T-helper 9 cell (primary cell): ENCODE results near the gene ATP5F1D.
"Not testable (repeated sequence)": the region's sequence is repeated elsewhere in the genome, so short reads cannot be mapped to it uniquely, and the experiment has no call there.

Source experiments
- DNase-seq: peaks from one replicate; pipeline ENCODE4 v3.0.0-alpha.2; 2020

Gene ATP5F1D

GRCh38 chr19:1233115-1233667 is 8.4 kb upstream of the ATP5F1D start:
- DNase-seq, result no peak

GRCh38 chr19:1234051-1234954 is 7.2 kb upstream of the ATP5F1D start:
- no peak for DNase-seq

DNA sequence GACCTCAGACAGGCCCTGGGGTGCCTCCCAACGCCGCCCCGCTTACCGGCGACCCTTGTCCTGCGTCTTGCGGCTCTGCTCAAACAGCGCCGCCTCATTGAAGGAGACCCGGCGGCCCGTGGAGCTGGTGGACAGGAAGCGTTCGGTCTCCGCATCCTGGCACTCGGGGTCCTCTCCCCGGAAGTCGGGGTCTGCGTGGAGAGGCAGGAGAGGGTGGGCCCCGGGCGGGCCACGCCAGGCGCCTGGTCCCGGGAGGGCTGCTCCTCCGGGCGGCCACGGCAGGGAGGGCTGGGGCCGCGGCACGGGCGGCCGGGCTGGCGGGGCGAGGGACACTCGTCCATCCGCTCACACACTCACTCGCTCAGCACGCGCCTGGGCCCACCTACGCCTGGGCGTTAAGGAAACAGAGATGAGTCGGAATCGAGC is 6.6 kb upstream of the ATP5F1D start:
- DNase-seq, result no peak

DNA sequence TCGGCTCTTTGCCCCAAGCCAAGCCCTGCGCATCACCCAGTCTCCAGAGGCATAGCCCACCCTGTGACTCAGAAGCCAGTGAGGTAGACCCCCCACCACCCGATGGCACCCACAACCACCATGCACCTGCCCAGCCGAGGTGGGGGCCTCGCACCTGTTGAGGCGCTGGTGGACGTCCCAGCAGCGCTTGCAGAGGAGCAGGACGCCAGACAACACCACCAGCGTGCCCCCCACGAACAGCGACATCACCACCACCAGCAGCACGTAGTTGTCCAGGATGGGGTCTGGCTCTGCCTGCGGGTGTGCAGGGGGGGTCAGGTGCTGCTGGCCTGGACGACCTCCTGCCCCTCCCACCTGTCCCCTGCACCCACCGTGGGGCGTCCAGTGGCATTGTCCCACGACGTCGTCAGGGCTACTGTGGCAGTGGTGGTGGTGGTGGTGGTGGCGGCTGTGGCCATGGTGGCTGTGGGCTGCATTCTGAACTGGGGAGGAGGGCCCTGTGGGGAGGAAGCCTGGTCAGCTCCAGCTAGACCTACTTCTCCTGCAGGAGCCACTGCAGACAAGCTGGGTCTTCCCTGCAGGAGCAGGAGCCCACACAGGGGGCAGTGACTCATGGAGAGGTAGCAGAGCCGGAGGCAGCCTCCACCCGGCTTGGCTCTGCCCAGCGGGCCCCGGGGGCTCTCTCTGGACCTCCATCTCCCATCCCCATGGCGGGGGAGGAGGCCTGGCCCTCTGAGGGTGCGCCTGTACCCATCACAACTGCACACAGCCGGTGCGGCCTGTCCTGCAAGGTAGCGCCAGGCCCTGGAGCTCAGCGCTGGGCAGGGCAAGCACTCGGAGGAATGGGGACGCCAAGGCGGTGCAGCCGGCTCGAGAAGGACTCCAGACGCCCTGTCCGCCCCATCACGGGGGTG is 5.7 kb upstream of the ATP5F1D start:
- DNase-seq, result no peak

DNA sequence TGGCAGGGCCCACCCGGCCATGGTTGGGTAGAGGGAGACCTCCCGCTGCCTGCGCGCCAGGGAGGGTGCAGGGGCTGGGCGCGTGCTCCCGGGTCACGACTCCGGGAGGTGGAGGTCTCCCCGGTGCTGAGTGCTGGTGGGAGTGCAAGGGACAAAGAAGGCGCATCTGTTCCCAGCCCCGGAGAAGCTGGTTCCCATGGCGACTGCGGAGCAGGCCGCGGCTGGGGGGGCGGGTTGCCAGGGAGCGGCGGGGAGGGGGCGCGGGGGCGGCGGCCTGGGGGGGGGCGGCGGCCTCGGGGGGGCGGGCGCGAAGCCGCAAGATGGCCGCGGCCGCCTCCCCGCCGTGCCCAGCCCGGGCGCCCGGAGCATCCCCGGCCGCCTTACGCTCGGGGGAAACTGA is 5.0 kb upstream of the ATP5F1D start:
- no peak for DNase-seq

DNA sequence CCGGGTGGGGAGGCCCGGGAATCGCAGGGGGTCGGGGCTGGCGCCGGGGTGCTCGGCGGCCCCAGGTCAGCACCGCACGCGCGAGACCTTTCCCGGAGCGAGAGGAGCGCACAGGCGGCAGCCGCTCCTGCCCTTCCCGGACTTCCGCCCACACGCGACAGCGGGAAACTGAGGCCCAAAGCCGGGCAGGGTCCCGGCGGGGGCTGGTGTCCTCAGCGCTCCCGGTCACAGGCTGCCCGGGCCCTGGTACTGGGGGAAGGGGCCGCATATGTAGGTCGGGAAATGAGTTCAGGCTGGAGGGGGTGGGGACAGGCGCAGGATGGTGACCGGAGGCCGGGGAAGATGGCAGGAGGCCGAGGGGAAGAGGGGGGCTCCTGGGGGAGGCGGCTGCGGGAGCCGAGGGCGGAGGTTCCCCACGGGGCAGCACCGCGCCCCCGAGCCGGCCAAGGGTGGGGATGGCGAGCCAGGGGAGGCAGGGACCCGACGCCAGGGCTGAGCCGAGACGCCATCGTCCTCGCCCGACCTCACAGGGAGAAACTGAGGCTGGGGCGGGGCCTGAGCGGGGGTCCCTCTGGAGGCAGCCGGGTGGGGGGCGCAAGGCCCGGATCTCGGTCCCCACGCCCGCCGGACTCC is 4.4 kb upstream of the ATP5F1D start:
- no peak for DNase-seq

DNA sequence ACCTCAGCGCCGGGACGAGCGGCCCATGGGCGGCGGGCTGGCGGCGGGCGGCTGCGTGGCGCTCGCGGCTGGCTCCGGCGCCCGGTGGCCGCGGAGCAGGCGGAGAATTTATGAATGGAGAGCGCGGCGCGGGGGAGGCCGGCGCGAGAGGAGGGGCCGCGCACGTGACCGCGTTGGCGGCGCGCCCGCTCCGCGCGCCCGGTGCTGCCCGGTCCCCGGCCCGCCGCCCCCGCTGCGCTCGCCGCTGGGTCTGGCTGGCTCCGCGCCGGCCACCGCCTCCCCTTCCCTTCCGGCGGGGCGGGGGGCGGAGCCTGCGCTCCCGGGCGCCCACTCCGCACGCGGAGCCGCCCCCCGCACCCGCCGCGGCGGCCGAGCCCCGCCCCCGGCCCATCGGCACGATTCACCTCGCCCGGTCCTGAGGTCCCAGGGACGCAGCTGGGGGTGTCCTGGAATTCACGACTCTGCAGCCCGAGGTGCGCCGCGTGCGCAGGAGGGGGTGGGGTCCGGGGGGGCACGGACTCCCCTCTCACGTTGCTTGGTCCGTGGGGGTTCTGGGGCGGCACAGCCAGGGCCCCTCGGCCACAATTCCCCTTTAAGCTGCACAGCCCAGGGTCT is 3.7 kb upstream of the ATP5F1D start, which contains the start of gene CBARP:
TSS of gene CBARP (minus strand) at position 252 of the 615 bp plus-strand sequence. CDS start 1,905 bp downstream, outside the sequence.
- DNase-seq, result no peak

DNA sequence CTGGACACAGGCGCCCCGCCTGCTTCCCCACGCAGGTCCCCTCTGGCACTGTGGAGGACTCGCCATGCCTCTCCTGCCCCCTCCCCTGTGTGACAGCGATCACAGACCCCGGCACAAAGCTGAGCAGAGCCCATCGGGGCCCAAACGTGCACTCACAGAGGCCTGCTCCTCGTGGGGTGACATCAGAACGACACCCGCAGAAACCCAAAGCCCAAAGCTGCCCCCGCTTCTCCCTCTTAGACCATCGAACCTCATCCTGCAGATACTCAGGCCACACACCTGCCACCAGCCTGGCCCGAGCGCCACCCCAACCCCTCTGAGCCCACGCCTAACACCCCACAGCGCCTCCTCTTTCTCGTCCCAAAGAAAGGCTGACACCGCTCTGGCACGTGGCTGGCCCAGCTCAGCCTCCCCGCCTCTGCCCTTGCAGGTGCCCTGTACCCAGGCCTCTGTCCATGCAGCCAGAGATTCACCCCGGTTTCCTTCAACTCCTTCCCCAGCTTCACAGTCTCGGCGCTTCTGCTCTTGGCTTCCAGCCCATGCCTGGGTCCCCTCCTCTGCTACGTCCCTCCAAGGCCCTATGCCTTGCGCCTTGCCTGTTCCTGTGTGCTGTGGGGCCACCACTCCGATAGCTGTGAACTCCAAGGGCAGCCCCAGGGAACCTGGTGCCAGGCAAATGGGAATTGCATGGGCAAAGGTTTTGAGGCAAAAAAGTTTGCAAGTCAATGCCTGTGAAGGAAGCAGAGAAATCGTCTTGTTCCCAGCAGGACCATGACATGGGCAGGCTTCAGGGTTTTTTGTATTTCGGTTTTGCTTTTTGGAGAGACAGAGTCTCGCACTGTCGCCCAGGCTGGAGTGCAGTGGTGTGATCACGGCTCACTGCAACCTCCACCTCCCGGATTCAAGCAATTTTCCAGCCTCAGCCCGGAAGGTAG is 2.9 kb upstream of the ATP5F1D start:
- no peak for DNase-seq

DNA sequence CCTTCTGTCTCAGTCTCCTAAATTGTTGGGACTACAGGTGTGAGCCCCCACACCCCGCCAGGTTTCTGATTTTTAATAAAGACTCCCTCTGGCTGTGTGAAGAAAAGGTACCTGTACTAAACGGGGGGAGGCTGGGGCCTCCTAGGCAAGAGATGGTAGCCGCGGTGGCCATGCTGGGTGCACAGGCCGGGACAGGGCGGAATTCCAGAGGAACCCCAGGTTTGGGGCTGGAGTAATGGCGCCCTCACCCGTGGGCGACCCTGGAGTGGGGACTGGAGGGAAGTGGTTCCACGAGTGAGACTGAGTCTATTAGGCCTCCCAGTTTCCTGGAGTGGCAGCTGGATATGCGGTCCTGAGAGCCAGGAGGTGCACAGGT is 2.1 kb upstream of the ATP5F1D start:
- no peak for DNase-seq

DNA sequence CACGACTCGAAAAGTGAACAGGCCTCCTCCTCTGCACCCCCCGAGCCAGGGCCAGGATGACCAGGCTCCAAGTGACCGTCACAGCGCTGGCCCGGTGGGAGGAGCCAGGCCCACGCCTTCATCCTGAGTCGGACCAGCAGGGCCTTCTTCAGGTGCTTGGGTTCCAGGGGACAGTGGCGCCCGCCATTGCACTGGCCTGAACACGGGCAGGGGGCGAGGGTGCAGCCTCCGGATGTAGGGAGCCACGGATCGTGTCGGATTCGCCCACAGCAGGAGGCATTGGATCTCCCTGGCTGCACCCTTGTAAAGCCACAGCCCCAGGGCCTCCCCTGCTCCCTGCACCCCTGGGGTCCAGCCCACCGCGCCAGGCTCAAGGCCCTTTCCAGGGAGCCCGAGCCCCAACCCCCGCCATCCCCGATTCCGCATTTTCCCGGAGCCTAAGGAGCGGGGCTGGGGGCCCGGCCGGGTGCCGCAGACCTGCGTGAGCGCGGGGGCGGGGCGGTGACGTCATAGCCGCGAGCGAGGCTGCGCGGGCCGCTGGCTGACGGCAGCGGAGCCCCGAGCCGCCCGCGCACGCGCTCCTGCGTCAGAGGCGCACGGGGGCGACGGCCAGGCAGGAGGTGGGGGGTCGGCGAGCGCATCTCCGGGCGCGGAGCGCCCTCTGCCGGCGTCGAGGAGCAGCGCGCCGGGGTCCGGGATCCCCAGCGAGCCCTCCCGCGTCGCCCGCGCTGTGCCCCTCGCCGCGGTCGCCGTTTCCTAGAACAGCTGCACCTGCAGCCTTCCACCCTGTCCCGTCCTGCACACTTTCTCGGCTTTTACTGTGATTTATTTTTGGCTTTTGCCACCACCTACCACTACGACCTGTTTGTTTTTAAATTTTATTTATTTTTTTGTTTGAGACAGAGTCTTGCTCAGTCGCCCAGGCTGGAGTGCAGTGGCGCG is 1.5 kb upstream of the ATP5F1D start:
- DNase-seq, result peak; percentile 94

DNA sequence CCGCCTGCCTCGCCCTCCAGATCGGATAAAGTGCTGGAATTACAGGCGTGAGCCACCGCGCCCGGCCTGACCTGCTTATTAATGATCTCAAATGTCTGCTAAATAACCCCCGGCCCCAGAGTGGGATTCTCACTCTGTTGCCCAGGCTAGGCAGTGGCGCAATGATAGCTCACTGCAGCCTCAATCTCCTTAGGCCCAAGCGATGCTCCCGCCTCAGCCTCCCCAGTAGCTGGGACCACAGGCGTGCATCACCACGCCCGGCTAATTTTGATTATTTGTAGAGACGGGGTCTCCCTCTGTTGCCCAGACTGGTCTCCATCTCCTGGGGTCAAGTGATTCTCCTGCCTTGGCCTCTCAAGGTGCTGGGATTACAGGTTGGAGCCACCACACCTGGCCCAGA is 626 bp upstream of the ATP5F1D start:
- DNase-seq, result no peak

- peak; percentile 83 for DNase-seq
These were observed 2.5 kb downstream of the ATP5F1D start for GRCh38 chr19:1243768-1244692.

DNA sequence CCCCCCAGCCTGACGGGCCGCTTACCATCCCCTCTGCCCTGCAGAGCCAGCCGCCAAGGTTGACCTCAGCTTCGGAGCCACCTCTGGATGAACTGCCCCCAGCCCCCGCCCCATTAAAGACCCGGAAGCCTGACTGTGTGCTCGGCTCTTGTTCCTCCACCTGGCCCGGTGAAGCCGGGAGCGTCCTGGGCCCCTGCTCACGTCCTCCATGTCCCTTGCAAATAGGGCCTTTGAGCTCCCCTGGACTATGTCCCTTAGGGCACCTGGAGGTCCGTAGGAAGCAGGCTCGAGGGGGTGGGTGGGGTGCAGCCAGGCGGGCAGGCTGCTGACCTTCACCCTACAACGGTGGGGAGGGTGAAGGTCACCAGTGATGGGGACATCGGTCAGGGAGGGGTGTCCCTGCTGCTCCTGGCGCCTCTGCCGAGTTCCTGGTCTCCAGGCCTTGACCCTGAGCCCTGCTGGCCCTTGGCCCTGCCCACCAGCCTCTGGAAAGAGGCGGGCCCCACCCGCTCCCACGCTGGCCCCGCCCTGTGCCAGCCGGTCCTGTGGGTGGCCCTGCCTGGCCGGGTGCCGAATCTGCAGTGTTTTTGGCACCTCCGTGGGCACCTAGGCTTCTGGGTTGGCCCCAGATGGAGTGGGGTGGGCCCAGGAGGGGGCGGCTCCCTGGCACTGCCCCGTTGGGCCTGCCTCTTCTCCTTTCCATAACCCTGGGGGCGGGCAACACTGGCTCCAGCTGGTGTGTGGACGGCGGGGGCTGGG is 3.3 kb downstream of the ATP5F1D start:
- no peak for DNase-seq

DNA sequence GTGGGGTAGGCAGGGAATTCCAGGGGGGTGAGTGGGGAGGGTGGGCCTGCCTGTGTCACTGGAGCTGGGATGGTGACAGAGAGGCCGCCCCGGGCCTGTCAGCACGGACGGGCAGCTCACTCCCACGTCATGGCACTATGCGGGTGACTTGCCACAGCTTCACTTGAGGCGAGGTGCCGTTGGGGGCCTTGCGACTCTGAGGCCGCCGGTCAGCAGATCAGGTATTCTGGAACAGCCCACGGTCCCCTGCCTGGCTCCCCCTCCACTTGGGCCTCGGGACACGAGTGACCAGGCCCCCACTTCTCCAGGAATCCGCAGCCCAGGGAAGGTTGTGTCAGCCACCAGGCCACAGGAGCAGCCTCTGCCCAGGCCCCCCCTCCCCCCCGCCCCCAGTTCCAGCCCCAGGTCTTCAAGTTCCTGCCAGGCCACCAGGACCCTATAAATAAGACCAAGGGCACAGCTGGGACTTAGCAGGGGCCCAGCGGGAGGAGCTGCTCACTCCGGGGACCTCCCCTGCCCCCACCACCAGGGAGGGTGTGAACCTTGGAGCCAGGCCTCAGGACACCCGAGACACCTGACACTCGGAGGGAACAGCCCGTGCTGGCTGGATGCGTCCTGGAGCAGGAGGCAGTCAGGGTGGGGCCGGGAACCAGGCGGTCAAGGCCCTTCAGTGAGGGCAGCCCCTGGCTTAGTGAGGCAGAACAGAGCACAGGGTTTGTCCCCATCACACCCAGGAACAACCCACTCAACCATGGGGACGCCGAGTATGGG is 4.1 kb downstream of the ATP5F1D start:
- DNase-seq, result no peak

DNA sequence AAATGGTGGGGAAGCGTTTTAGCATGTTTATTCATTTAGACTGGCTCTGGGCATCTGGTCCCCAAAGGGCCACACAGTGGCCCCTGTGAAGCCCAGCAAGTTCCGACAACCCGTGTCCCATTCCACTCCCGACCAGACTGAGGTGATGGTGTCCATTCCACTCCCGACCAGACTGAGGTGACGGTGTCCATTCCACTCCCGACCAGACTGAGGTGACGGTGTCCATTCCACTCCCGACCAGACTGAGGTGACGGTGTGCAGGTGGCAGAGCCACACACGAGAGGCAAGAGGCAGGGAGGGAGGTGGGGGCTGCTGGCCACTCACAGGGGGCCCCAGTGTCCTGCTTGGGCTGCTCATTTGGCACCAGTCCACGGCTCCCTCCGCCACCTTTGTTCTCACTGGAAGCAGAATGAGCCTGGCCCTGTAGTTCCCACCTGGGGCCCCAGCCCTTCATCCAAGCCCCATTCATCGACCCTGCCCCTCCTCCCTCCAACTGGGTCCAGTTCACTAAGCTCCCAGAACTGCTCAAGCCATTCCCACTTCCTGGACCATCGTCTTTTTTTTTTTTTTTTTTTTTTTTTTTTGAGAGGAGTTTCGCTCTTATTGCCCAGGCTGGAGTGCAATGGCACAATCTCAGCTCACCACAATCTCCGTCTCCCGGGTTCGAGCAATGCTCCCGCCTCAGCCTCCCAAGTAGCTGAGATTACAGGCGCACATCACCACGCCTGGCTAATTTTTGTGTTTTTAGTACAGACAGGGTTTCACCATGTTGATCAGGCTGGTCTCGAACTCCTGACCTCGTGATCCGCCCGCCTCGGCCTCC is 4.9 kb downstream of the ATP5F1D start:
- DNase-seq, result not testable (repeated sequence)

GRCh38 chr19:1247748-1248138 is 6.2 kb downstream of the ATP5F1D start:
- DNase-seq, result no peak
